Dedifferentiated amniotic fluid mesenchymal stem cell (primary cell): ENCODE measurements around the gene PHKB.
"Not testable (repeated sequence)": the region's sequence is repeated elsewhere in the genome, so short reads cannot be mapped to it uniquely, and the experiment has no call there.

Experiments used
- DNase-seq: peaks from one replicate; pipeline ENCODE4 v3.0.0-alpha.2; 2016; ENCODE audit errors: extremely low spot score

The PHKB gene

DNA sequence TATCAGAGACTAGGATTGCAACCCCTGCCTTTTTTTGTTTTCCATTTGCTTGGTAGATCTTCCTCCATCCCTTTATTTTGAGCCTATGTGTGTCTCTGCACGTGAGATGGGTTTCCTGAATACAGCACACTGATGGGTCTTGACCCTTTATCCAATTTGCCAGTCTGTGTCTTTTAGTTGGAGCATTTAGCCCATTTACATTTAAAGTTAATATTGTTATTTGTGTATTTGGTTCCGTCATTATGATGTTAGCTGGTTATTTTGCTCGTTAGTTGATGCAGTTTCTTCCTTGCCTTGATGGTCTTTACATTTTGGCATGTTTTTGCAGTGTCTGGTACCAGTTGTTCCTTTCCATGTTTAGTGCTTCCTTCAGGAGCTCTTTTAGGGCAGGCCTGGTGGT, 220.4 kb downstream of the PHKB start:
- DNase-seq = not testable (repeated sequence)

DNA sequence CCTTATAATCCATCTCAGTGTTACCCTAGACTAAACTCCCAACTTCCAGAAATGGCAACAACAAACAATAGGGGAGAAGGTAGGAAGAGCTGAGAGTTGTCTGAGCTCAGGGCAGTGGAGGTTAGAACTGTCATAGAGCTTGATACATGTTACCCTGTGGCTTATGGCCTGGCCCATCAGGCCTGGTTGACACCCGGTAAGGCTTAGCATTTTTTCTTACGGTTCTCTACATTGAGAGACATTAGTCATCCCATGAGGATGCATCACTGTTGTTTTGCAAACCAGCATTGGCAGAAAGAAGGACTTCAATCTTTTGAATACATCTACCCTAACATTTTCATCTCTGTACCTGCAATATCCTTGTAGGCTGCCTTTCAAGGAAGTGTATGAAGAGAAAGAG, 226.6 kb downstream of the PHKB start:
- no peak for DNase-seq

DNA sequence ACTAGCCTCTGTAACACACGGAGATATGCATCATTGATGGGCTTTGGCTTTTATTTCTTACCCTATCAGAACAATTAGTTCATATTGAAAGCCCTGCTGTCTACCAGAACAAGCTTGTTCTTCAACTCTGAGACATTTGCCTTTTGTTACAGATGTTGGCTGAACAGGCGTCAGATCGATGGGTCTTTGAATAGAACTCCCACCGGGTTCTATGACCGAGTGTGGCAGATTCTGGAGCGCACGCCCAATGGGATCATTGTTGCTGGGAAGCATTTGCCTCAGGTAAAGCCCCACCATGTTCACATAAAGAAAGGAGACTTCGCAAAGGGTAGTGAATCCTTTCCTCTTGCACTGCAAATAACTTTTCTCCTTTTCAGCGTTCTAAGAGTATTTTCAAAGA, 232.1 kb downstream of the PHKB start:
- no peak for DNase-seq

DNA sequence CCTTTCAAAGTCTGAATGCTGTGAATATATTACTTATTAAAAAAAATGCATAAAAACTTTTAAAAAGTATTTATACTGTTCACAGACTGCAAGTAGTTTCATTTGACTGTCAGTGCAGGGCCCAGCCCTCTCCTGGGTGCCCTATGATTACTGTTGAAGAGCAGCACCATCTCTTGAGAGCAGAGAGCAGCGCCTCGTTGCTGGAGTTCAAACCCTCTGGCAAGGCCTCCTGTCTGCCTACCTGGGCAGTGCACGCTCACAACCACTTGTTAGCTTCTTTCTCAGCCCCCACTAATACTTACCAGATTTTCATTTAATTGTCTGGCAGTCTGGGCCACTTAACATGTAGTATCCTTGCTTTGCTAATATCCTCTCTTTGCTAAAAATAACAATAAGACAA, 233.4 kb downstream of the PHKB start:
- no peak for DNase-seq

DNA sequence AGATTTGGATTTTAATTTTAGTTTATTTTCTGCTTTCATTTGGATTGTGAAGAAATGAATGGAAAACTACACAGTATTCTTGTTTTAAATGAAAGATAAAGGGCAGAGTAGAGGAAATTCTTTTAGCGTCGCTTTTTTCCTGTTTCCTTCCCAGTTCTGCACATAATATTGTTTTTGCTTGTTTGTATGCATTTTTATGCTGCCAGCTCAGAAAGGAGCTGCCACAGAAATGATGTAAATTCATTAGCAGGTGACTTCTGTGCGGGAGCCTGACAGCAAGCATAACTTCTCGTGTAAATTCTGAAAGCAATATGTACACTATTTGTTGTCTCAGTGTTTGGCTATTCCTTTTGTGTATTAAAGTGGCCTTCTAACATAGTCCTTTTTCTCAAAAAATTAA, 234.6 kb downstream of the PHKB start:
- DNase-seq = no peak

DNA sequence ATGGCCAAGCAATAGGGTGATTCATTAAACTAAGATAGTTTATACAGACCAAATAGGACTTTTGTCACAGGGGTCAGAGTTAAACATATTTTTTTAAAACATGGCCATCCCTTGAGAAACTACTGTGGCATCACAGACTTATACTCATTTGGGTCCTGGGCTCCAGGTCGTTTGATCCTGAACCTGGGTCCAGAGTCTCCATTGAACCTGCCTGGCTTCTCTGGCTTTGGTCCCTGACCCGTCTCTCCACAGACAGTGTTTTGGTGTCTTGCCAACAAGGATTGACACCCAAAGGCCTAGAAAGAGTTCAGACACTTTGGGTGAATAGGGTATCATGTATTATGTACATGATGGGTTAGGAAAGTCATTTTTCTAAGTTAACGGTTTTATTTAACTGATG, 236.7 kb downstream of the PHKB start:
- DNase-seq = no peak

DNA sequence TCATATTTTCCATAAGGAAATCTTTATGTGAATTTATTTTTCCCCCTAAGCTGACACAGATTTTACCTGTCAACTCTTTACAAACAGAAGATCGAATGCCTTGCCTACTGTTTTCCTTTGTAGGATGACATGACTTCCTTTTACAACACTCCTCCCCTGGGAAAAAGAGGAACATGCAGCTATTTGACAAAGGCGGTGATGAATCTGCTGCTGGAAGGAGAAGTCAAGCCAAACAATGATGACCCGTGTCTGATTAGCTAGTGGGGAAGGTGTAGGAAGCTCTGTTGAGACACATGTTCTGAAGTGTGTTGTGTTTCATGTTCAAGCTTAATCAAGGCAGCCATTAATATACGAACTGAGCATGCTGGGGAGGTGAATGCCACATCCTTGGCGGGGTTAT, 238.0 kb downstream of the PHKB start:
- no peak for DNase-seq

DNA sequence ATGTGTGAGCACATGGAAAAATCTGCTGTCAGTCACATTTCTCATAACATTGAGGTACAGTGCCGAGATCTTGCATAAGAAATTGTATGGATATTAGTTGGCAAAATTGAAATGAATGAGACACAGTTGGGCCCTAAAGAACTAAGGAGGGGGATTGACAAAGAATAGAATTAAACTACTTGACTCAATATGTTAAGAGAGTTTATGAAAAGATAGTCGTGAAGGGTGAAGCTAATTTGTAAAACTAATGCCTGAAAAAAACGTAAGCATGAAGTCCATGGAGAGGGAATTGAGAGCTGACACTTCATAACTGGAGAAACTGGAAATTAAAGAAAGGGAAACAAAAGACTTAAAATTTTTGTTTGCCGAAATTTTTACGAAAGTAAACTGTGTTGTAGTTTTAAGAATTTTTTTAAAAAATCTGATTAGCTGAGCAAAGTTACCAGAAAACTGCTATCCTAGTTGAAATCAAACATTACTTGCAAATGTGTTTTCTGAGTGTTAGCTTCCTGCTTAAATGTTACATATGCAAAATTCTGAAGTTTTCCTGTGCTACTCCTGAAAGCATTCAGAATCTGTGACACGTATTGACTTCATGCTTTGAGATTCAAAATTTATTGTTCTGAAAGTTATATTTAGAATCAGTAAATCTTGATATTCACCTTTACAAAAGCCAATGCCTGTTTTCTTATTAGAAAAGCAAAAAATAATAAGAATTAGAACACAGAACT, 239.9 kb downstream of the PHKB start:
- DNase-seq = no peak

DNA sequence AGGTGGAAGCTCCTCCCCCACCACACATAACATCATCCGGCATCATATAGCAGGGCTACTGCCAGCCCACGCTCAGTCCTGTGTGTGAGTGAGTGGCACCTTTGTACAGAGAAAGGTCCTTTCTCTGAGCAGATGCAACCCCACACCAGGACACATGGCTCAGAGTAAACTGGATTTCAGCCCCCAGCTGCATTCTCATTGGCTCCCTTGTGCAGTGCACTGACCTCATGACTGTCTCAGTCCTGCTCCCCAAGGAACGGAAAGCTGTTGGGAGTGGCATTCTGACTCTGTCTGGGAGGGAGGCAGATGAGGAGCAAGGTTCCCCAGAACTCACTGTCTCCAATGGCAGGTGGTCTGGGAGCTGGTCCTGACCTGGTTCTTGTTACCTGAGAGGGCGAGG, 244.1 kb downstream of the PHKB start:
- DNase-seq = no peak

DNA sequence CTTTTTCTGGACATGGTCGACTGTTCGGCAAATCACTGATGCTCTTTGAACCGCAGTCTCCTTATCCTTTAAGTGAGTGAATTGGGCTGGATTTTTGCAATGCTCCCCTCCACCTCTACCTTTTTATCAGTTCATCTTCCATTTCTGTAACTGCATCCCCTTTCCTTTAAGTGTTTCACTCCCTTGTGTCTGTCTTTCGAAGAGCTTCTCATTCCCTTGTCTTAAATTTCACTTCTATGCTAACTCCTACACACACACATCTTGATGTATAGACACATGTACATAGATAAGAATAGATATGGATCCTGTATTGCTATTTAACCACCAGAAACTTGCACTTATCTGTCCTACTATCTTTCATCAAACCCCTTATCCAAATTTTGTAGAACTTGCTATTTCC, 250.7 kb downstream of the PHKB start:
- DNase-seq = no peak

DNA sequence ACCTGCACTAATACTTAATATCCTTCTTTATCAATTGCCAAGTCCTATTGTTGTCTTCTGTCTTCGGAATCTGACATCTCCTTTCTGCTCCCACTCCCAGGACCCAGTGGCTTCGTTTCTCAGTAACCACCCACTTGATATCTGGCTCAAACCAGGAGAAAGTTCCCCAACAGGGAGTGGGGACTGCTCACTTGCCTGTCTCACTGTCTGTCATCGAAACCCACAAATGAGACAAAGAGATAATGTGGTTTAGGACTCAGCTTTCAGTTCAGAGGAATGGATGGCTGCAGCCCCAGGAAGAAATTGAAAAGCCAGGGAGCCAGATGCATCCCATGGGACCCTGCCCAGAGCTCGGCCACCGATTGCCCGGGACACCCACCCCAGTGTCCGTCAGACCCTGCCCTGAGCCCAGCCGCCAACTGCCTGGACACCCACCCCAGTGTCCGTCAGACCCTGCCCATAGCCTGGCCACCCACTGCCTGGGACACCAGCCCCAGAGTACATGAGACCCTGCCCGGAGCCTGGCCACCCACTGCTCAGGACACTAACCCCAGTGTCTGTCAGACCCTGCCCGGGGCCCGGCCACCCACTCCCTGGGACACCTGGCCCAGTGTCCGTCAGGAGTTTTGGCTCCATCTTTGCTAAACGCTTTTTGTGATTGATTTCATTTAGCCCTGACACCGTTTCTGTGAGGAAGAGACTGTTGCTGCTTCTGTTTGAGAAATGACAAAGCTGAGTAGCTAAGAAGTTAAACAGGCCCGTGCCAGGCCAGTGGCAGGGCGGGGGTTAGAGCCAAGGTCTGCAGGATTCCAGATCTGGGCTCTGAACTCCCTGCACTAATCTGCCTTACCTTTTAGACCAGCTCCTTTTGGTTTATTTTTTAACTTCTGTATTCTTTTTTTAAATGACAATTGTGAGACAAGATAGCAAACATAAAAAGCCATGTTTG, 251.4 kb downstream of the PHKB start:
- DNase-seq = no peak

DNA sequence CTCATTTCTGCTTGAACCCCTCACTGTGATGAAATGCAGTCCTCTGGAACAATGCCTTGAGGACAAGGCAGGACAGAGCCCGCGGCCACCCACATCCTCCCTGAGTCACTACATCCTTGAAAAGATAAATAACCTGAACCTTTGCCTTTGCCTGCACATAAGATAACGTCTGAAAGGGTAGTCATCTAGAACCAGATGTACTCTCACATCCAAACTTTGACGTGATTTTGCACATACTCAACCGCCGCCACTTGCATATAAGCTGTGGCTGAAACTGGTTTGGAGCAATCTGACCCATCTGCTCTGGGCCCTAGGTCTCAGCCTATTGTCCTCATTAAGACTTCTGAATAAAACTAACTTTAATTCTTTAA, 252.1 kb downstream of the PHKB start:
- no peak for DNase-seq

DNA sequence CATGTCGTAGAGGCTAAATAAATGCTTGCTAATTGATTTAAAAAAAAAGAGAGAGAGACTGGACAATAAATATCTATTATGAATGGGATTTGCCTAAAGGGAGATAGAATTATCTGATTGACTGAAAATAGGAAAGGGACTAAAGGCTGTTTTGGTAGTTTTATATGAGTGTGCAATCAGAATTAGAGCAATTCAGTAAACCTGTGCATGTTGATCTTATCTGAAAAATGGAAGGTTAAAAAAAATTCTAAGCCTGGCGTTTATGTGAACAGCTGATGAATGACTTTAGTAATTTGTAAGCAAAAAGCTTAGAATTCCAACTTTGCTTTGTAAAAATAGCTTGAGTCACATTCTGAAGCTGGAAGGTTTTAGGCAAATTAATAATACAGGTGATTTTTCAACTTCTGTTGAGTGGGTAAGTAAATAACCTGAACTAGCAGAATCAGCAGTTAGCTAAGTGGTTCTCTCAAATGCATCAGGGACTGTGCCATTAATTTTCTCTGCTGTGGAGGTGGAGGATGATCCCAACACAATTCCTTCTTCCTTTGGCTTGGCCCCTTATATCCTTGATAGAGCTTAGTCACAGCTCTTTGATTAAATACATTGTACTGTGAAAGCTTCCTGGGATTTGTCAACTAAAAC, 254.4 kb downstream of the PHKB start:
- DNase-seq = no peak

DNA sequence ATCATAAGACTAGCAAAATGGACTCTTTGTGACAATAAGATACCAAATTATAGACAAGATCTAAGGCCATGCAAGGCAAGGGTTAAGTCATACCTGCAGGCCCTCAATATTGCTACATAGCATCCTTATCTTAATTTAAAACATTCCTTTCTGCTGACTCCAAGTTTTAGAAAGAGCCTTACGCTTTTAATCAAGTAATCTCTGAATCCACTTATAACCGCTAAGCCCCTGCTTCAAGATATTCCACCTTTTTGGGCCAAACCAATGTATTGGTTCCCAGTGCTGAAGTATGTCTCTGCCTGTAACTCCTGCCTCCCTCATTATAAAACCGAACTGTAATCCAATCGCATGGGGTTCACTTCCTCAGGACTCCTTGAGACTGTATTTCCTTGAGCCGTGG, 255.4 kb downstream of the PHKB start:
- DNase-seq = no peak

DNA sequence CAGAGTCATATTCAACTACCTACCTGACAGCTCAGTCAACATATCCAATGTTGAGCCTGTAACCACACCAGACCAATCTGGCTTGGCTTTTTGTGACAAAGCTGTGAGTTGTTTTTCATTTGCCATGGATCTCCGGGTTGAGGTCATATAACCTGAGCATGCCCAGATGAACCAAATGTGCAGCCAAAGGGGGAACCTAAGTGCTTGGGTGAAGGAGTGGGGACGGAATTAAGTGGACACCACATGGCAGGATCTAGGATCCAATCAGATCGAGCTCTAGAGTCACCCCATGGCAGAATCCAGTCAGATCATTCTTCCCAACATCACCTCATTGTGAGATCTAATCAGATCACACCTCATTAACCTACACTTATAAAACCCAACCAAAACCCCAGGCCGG, 258.6 kb downstream of the PHKB start:
- no peak for DNase-seq

DNA sequence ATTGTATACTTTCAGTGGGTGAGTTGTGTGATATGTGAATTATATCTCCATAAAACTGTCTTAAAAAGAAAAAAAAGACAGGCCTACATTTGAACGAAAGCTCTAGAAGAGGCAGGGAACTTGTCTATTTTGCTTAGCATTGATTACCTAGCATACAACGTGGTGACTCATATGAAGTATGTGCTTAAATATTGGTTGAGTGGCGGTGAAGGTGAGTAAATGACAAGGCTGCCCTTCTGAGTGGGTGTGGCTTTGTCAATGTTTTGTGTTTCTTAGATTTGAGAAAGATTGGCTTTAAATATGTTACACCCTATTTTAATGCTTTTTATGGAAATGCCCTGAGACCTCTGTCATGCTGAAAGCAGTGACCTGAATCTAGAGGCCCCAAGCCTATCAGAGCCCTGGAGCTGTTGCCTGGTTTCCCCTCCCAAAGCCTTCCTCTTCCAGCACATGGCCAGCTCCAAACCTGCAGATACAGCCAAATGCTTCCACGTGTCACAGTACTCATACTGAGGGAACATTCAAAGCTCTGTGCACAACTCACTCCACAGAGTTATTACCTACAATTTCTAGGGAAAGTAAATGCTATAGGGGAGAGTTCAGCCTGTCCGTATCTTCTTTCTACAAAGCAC, 260.0 kb downstream of the PHKB start:
- no peak for DNase-seq

DNA sequence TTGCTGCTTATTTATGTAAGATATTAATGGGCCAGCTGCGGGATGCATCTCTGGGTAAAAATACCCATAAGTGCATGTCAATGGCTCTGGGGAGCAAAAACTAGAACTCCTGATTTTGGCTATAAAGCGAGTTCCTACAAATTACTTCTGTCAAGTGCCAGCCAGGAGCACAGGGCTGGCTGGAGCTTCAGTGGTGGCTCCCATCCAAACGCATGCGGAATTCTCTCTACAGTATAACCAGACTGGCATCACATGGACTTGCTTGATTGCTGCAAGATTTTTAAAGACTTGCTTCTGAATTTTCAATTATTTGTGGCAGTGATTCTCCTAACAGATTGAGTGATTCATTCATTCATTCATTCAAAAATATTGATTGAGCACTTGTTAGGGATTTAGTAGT, 260.9 kb downstream of the PHKB start:
- DNase-seq = no peak

DNA sequence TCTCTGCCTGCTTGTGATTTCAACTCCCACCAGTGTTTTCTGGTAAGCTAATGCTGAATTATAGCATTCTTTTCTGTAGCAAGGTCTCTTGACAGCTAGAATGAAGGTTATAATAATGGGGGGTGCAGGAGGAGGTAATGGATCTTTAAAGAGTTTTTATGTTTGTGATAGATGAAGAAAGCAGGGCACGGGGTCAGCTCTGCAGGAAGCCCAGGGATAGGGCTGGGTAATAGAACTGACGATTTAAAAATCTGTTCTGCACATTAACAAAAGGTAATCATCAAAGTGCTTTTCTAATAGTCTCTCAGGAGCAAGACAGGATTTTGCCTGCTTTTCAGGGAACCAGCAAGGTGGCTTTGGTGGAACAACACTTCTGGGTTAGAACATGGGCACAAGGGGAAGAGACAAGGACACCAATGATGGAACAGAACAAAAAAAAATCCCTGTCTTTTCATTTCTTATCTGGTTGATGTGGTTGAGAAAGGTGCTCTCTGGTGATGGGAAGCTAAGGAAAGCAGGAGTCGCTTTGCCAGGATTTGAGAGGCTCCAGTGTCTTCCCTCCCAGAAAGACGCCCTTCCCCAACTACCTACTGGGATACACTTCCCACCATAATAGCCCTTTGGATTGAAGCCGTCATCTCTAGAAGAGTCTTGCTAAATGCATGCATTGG, 263.1 kb downstream of the PHKB start:
- DNase-seq = no peak

DNA sequence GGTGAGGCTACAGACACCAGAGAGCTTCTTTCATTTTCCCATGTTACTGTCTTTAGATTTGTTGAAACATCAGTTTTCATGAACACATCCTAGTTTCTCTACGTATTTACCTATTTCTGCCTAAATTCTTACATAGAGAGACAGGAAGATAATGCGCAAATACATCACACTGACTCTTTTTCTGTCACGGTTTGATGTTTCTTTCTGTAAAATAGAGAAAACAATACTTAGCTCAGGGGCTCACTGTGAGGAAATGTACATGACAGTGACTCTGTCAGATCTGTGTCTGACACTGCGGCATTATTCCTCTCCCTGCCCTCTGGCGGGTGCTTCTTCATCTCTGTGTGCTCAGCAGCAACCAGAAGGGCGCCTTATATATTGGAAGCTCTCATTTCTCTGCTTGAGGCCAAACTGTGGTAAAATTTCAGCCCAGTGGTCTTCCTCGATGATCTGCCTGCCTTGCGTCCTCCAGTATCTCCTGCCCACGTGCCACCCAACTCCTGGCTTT, 264.1 kb downstream of the PHKB start:
- no peak for DNase-seq

DNA sequence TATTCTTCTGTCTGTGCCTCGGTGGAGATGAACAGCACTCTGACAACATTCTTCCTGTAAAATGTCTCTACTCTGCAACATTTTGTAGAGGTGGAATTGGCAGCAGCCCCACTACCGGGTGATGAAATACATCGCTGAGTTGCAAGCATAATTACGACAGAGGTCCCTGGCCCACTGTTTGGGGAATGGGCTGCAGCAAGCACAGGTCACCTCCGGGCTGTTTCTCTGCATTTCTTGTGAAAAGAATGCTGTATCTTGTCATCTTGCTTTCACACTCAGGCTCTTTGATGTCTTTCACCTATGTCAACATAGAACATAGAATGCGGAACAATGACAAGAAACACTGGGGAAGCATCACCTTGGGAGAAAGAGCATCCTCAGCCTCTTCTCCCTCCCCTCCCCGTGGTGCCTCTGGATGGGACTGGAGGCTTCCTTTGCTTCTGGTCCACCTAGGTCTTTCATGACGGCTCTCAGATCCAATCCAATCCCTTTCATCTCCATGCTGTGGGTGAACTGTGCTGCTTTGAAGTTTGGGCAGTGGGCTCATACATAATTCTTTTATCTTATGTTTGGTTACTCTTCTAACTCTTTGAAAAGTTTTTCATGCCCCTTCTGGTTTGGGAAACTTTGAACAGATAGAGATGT, 265.0 kb downstream of the PHKB start:
- DNase-seq = no peak

DNA sequence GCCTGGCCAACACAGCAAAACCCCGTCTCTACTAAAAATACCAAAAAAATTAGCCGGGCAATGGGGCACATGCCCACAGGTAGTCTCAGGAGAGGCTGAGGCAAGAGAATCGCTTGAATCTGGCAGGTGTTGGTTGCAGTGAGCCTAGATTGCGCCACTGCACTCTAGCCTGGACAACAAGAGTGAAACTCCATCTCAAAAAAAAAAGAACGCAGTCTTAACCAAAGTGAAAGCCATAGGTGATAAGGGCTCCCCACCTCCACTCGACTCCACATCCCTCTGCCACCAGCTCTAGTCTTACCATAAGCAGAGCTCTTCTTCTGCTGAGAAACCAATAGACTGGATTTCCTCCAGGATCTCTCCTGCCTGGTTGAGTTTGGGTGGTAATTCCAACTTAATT, 266.0 kb downstream of the PHKB start:
- DNase-seq = no peak
